GM12892 (cell line): ENCODE measurements around the gene GALNS.

Experiments
- POLR2A ChIP-seq: IDR thresholded peaks from 2 replicates; pipeline ENCODE4 v1.6.1; 2011; ENCODE audit warnings: low read depth, low read length, control low read depth
- POLR2AphosphoS5 ChIP-seq: IDR thresholded peaks from 2 replicates; pipeline ENCODE4 v1.6.1; 2011; ENCODE audit warnings: low read depth, low read length, control low read depth

GRCh38 chr16:88836791-88837190 lies 20.0 kb downstream of the GALNS start:
- TF ChIP-seq POLR2A, result no peak
- no peak for TF ChIP-seq POLR2AphosphoS5
